Memory B cell (primary cell): ENCODE measurements around the gene FGF12.
A peak's percentile ranks its signal among the peaks of the same experiment; 100 is the strongest.

Experiments used
- ATAC-seq: fragments of 150-1000 bp; cut with Tn5 transposase; 2 replicates; pipeline ENCODE4 v1.10.0; 2021; ENCODE audit warnings: low read depth, mild to moderate bottlenecking, moderate library complexity
- DNase-seq, 2 donors: peaks; one replicate each; pipeline ENCODE4 v3.0.0; 2022; ENCODE audit warnings: low spot score in 2 of 2
- H3K27ac Mint-ChIP-seq: one replicate; pipeline ENCODE4 v1.8.0; 2022; ENCODE audit warnings: mild to moderate bottlenecking, moderate library complexity, mixed read lengths
- H3K27me3 Mint-ChIP-seq: one replicate; pipeline ENCODE4 v1.8.0; 2022; ENCODE audit warnings: mixed read lengths
- H3K36me3 Mint-ChIP-seq: one replicate; pipeline ENCODE4 v1.8.0; 2022; ENCODE audit warnings: mild to moderate bottlenecking, mixed read lengths
- H3K4me1 Mint-ChIP-seq: one replicate; pipeline ENCODE4 v1.8.0; 2022; ENCODE audit warnings: mixed read lengths
- H3K4me3 Mint-ChIP-seq: one replicate; pipeline ENCODE4 v1.8.0; 2022; ENCODE audit warnings: mild to moderate bottlenecking, moderate library complexity, mixed read lengths
- H3K9me3 Mint-ChIP-seq: one replicate; pipeline ENCODE4 v1.8.0; 2022; ENCODE audit warnings: mixed read lengths

The FGF12 gene

GRCh38 chr3:192229866-192230265, 497.5 kb downstream of the FGF12 start:
- no peak for ATAC-seq
- Mint-ChIP-seq H3K36me3 (no peaks in the 10 kb centered on the region), H3K9me3 (peaks cover 3% of the 10 kb centered on the region), H3K27me3 (no peaks in the 10 kb centered on the region), H3K4me3 (no peak overlapping the region), H3K4me1 (no peaks in the 10 kb centered on the region), H3K27ac (no peak overlapping the region)
- no peak for DNase-seq

GRCh38 chr3:192224634-192225155, 502.6 kb downstream of the FGF12 start:
- Mint-ChIP-seq H3K4me1 (no peaks in the 10 kb centered on the region), H3K4me3 (no peak overlapping the region), H3K27me3 (peaks cover 7% of the 10 kb centered on the region), H3K36me3 (no peaks in the 10 kb centered on the region), H3K9me3 (no peaks in the 10 kb centered on the region), H3K27ac (no peak overlapping the region)
- DNase-seq (no peak), ATAC-seq (no peak)

GRCh38 chr3:192223815-192224214, 503.5 kb downstream of the FGF12 start:
- H3K27ac Mint-ChIP-seq: no peak overlapping the region
- H3K36me3 Mint-ChIP-seq: no peaks in the 10 kb centered on the region
- ATAC-seq: no peak
- H3K4me3 Mint-ChIP-seq: no peak overlapping the region
- H3K9me3 Mint-ChIP-seq: no peaks in the 10 kb centered on the region
- DNase-seq: no peak
- H3K4me1 Mint-ChIP-seq: no peaks in the 10 kb centered on the region
- H3K27me3 Mint-ChIP-seq: peaks cover 7% of the 10 kb centered on the region

GRCh38 chr3:192220915-192221314, 506.4 kb downstream of the FGF12 start:
- Mint-ChIP-seq H3K36me3 (no peaks in the 10 kb centered on the region), H3K4me3 (no peak overlapping the region), H3K27me3 (peaks cover 7% of the 10 kb centered on the region), H3K4me1 (no peaks in the 10 kb centered on the region), H3K27ac (no peak overlapping the region), H3K9me3 (no peaks in the 10 kb centered on the region)
- no peak for ATAC-seq
- no peak for DNase-seq

- peaks cover 8% of the 10 kb centered on the region for H3K27me3 Mint-ChIP-seq
- DNase-seq: no peak
- no peak for ATAC-seq
- H3K4me3 Mint-ChIP-seq: no peak overlapping the region
- no peaks in the 10 kb centered on the region for H3K9me3 Mint-ChIP-seq
- no peak overlapping the region for H3K27ac Mint-ChIP-seq
- no peaks in the 10 kb centered on the region for H3K36me3 Mint-ChIP-seq
- H3K4me1 Mint-ChIP-seq: no peaks in the 10 kb centered on the region
Observed at GRCh38 chr3:192219926-192220325, 507.4 kb downstream of the FGF12 start.

GRCh38 chr3:192216067-192216466, 511.3 kb downstream of the FGF12 start:
- ATAC-seq: no peak
- H3K4me3 Mint-ChIP-seq: no peak overlapping the region
- H3K36me3 Mint-ChIP-seq: no peaks in the 10 kb centered on the region

GRCh38 chr3:192212979-192213378, 514.4 kb downstream of the FGF12 start:
- Mint-ChIP-seq H3K27ac (no peak overlapping the region), H3K4me1 (no peaks in the 10 kb centered on the region), H3K4me3 (no peak overlapping the region), H3K27me3 (peaks cover 5% of the 10 kb centered on the region), H3K9me3 (no peaks in the 10 kb centered on the region), H3K36me3 (no peaks in the 10 kb centered on the region)
- no peak for DNase-seq
- ATAC-seq: no peak

More at GRCh38 chr3:192216067-192216466, 511.3 kb downstream of the FGF12 start:
- H3K4me1 Mint-ChIP-seq: no peaks in the 10 kb centered on the region
- peaks cover 7% of the 10 kb centered on the region for H3K27me3 Mint-ChIP-seq
- no peak overlapping the region for H3K27ac Mint-ChIP-seq
- H3K9me3 Mint-ChIP-seq: no peaks in the 10 kb centered on the region
- no peak for DNase-seq

- no peak for DNase-seq
- Mint-ChIP-seq H3K27me3 (peaks cover 7% of the 10 kb centered on the region), H3K36me3 (no peaks in the 10 kb centered on the region), H3K27ac (no peak overlapping the region), H3K4me3 (no peak overlapping the region), H3K9me3 (no peaks in the 10 kb centered on the region), H3K4me1 (no peaks in the 10 kb centered on the region)
- no peak for ATAC-seq
Observed at GRCh38 chr3:192212335-192212734, 515.0 kb downstream of the FGF12 start.

GRCh38 chr3:192207651-192208050, 519.7 kb downstream of the FGF12 start:
- no peaks in the 10 kb centered on the region for H3K36me3 Mint-ChIP-seq
- H3K4me3 Mint-ChIP-seq: no peak overlapping the region
- H3K27ac Mint-ChIP-seq: no peak overlapping the region
- ATAC-seq (no peak), DNase-seq (no peak)
- no peaks in the 10 kb centered on the region for H3K4me1 Mint-ChIP-seq
- peaks cover 7% of the 10 kb centered on the region for H3K27me3 Mint-ChIP-seq
- no peaks in the 10 kb centered on the region for H3K9me3 Mint-ChIP-seq

- H3K9me3 Mint-ChIP-seq: no peaks in the 10 kb centered on the region
- no peak overlapping the region for H3K27ac Mint-ChIP-seq
- H3K27me3 Mint-ChIP-seq: peaks cover 7% of the 10 kb centered on the region
- DNase-seq (no peak), ATAC-seq (no peak)
- no peaks in the 10 kb centered on the region for H3K36me3 Mint-ChIP-seq
- H3K4me1 Mint-ChIP-seq: no peaks in the 10 kb centered on the region
- no peak overlapping the region for H3K4me3 Mint-ChIP-seq
Observed at GRCh38 chr3:192207239-192207638, 520.1 kb downstream of the FGF12 start.

- Mint-ChIP-seq H3K9me3 (no peaks in the 10 kb centered on the region), H3K4me3 (no peak overlapping the region), H3K27ac (no peak overlapping the region), H3K36me3 (no peaks in the 10 kb centered on the region), H3K4me1 (no peaks in the 10 kb centered on the region), H3K27me3 (peaks cover 4% of the 10 kb centered on the region)
- DNase-seq (no peak), ATAC-seq (no peak)
Observed at GRCh38 chr3:192194085-192194484, 533.3 kb downstream of the FGF12 start.

GRCh38 chr3:192188218-192188835, 539.0 kb downstream of the FGF12 start:
- peak; percentile 57 for ATAC-seq
- Mint-ChIP-seq H3K27ac (no peak overlapping the region), H3K9me3 (no peaks in the 10 kb centered on the region), H3K27me3 (peaks cover 2% of the 10 kb centered on the region), H3K36me3 (no peaks in the 10 kb centered on the region), H3K4me3 (no peak overlapping the region), H3K4me1 (peaks cover 5% of the 10 kb centered on the region)
- peak; percentile 22 to 33 for DNase-seq

GRCh38 chr3:192187485-192188051, 539.8 kb downstream of the FGF12 start:
- Mint-ChIP-seq H3K4me1 (peaks cover 9% of the 10 kb centered on the region), H3K9me3 (no peaks in the 10 kb centered on the region), H3K4me3 (peak overlapping the region; percentile 3), H3K36me3 (no peaks in the 10 kb centered on the region), H3K27me3 (peaks cover 2% of the 10 kb centered on the region), H3K27ac (no peak overlapping the region)
- DNase-seq (no peak), ATAC-seq (no peak)

GRCh38 chr3:192186498-192186897, 540.8 kb downstream of the FGF12 start:
- H3K36me3 Mint-ChIP-seq: no peaks in the 10 kb centered on the region
- DNase-seq (no peak), ATAC-seq (no peak)
- no peak overlapping the region for H3K27ac Mint-ChIP-seq
- peaks cover 10% of the 10 kb centered on the region for H3K4me1 Mint-ChIP-seq
- no peaks in the 10 kb centered on the region for H3K9me3 Mint-ChIP-seq
- peaks cover 2% of the 10 kb centered on the region for H3K27me3 Mint-ChIP-seq
- no peak overlapping the region for H3K4me3 Mint-ChIP-seq

- peaks cover 12% of the 10 kb centered on the region for H3K4me1 Mint-ChIP-seq
- no peak overlapping the region for H3K27ac Mint-ChIP-seq
- DNase-seq (no peak), ATAC-seq (no peak)
- peaks cover 6% of the 10 kb centered on the region for H3K27me3 Mint-ChIP-seq
- no peak overlapping the region for H3K4me3 Mint-ChIP-seq
- H3K36me3 Mint-ChIP-seq: no peaks in the 10 kb centered on the region
- H3K9me3 Mint-ChIP-seq: no peaks in the 10 kb centered on the region
Observed at GRCh38 chr3:192186045-192186444, 541.3 kb downstream of the FGF12 start.
